ENCODE data around the gene XK. TPM values are rescaled to one million over a fixed set of nuclear protein-coding genes. Genes with fewer than 3 reads are reported as not detected.

Gene XK
- total RNA-seq, 1 donor from 2014 or later = under 0.01 TPM

- no peak for DNase-seq (ENCODE audit: low read depth, low spot score)
Observed at GRCh38 chrX:37679230-37679629, 6.4 kb upstream of the XK start.

- no peak for DNase-seq (ENCODE audit: low read depth, low spot score)
Observed at GRCh38 chrX:37679888-37680287, 5.7 kb upstream of the XK start.

- DNase-seq (ENCODE audit: low read depth, low spot score) = no peak
Observed at GRCh38 chrX:37684426-37684825, 1.2 kb upstream of the XK start.

- DNase-seq (ENCODE audit: low read depth, low spot score) = no peak
Observed at GRCh38 chrX:37684973-37685372, 618 bp upstream of the XK start.

GRCh38 chrX:37686369-37686995 lies 891 bp downstream of the XK start:
- DNase-seq (ENCODE audit: low read depth, low spot score) = no peak

GRCh38 chrX:37686996-37687395 lies 1.4 kb downstream of the XK start:
- DNase-seq (ENCODE audit: low read depth, low spot score) = no peak

- no peak for DNase-seq (ENCODE audit: low read depth, low spot score)
Observed at GRCh38 chrX:37690119-37690518, 4.5 kb downstream of the XK start.

GRCh38 chrX:37692918-37693317 lies 7.3 kb downstream of the XK start:
- no peak for DNase-seq (ENCODE audit: low read depth, low spot score)

- DNase-seq (ENCODE audit: low read depth, low spot score) = no peak
Observed at GRCh38 chrX:37697169-37697760, 11.7 kb downstream of the XK start.

- DNase-seq (ENCODE audit: low read depth, low spot score) = no peak
Observed at GRCh38 chrX:37701588-37701987, 16.0 kb downstream of the XK start.

GRCh38 chrX:37711991-37712390 lies 26.4 kb downstream of the XK start:
- DNase-seq (ENCODE audit: low read depth, low spot score) = no peak

GRCh38 chrX:37712458-37712857 lies 26.9 kb downstream of the XK start:
- DNase-seq (ENCODE audit: low read depth, low spot score) = no peak

GRCh38 chrX:37714479-37714878 lies 28.9 kb downstream of the XK start:
- DNase-seq (ENCODE audit: low read depth, low spot score) = no peak

- no peak for DNase-seq (ENCODE audit: low read depth, low spot score)
Observed at GRCh38 chrX:37716602-37717001, 31.0 kb downstream of the XK start.

- no peak for DNase-seq (ENCODE audit: low read depth, low spot score)
Observed at GRCh38 chrX:37717708-37718107, 32.1 kb downstream of the XK start.

GRCh38 chrX:37722595-37722994 lies 37.0 kb downstream of the XK start:
- DNase-seq (ENCODE audit: low read depth, low spot score) = no peak

- DNase-seq (ENCODE audit: low read depth, low spot score) = no peak
Observed at GRCh38 chrX:37726346-37726745, 40.8 kb downstream of the XK start.

- peak; percentile 13 for DNase-seq (ENCODE audit: low read depth, low spot score)
Observed at GRCh38 chrX:37745354-37745753, 59.8 kb downstream of the XK start.

GRCh38 chrX:37745835-37746217 lies 60.2 kb downstream of the XK start:
- no peak for DNase-seq (ENCODE audit: low read depth, low spot score)

GRCh38 chrX:37746218-37746941 lies 60.8 kb downstream of the XK start:
- no peak for DNase-seq (ENCODE audit: low read depth, low spot score)

GRCh38 chrX:37746951-37747350 lies 61.4 kb downstream of the XK start:
- DNase-seq (ENCODE audit: low read depth, low spot score) = no peak

- no peak for DNase-seq (ENCODE audit: low read depth, low spot score)
Observed at GRCh38 chrX:37752281-37752680, 66.7 kb downstream of the XK start.

- no peak for DNase-seq (ENCODE audit: low read depth, low spot score)
Observed at GRCh38 chrX:37752936-37753335, 67.3 kb downstream of the XK start.
